ENCODE results near the gene TEX101. TPM values are rescaled to one million over a fixed set of nuclear protein-coding genes. Genes with fewer than 3 reads are reported as not detected.

TEX101 gene
- total RNA-seq: not detected in 2 replicates

DNA sequence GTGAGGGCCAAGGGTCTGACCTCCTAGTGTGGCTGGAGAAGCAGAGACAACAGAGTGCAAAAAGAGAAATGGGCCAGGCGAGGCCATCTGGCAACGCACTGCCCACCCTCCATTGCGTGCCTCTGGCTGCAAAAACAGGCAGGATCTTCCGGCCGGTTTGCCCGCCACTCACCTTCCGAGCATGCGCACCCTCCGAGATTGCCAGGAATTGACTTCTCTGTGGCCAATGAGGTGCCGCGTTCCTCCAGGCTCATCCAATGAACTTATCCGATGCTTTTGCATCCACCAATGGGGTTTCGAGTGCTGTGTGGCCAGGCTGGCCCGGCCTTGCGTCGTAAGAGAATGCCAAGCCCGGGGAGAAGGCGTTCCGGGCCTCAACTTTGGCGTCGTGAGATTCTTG, at the start of gene TEX101:
TSS of gene TEX101 (plus strand) at position 337 of the 400 bp plus-strand sequence. CDS start 1,030 bp downstream, outside the sequence.

DNA sequence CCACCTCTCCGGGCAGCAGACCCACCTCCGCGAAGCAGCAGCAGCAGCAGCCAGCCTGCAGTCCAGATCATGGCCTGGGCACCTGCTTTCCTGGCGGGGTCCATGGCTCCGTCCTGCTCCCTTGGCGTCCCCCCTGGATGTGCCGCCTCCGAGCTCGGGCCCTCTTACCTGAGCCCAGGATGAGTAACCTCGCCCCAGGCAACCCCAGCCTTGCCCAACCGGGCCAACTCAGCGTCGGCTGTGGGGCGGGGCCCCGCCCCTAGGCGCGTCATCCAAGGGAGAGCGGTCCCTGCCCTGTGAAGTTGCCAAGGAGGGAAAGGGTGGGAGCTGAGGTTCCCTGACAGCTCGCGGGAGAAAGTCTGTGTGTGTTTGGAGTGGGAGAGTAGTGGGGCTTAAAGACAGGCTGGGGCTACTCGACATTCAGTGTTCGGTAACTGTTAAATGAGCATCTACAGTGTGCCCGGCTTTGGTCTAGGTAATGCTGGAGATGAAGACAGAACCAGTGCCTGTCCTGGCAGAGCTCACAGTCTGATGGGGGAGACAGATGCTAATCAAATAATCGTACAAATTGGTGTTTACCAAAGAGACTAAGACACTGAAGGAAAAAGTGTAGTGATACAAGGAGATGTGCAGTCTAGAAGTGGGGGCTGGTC, 50.9 kb downstream of the TEX101 start, which contains the start of gene LYPD3:
TSS of gene LYPD3 (minus strand) at position 141 of the 653 bp plus-strand sequence. CDS start at position 104, 37 bp downstream.

Other genes with a start within 250 kb of the TEX101 start
- gene PSG5, start 228.4 kb upstream of the TEX101 start, total RNA-seq: 3.2 and 5.0 TPM in 2 replicates
- 9.7 and 16.0 TPM in 2 replicates for gene PSG4, start 209.3 kb upstream of the TEX101 start, total RNA-seq
- 0.11 and 0.12 TPM in 2 replicates for gene PSG9, start 145.4 kb upstream of the TEX101 start, total RNA-seq
- gene CD177, start 61.2 kb upstream of the TEX101 start, total RNA-seq: 0.25 and 0.55 TPM in 2 replicates
- gene LYPD3, start 50.7 kb downstream of the TEX101 start, total RNA-seq: 0.11 and 0.12 TPM in 2 replicates
- 6.4 and 11.6 TPM in 2 replicates for gene PHLDB3, start 89.9 kb downstream of the TEX101 start, total RNA-seq
- 73.0 and 89.6 TPM in 2 replicates for gene ETHE1, start 112.3 kb downstream of the TEX101 start, total RNA-seq
- 0.11 and 0.37 TPM in 2 replicates for gene ZNF575, start 118.3 kb downstream of the TEX101 start, total RNA-seq
- gene XRCC1, start 160.6 kb downstream of the TEX101 start, total RNA-seq: 14.4 and 20.0 TPM in 2 replicates
- gene PINLYP, start 160.9 kb downstream of the TEX101 start, total RNA-seq: 2.9 and 3.4 TPM in 2 replicates
- gene IRGQ, start 181.2 kb downstream of the TEX101 start, total RNA-seq: 12.7 and 15.7 TPM in 2 replicates
- gene ZNF576, start 181.7 kb downstream of the TEX101 start, total RNA-seq: 13.0 and 15.5 TPM in 2 replicates
- not detected in 2 replicates for gene SRRM5, start 197.2 kb downstream of the TEX101 start, total RNA-seq
- 25.7 and 30.0 TPM in 2 replicates for gene ZNF428, start 204.7 kb downstream of the TEX101 start, total RNA-seq
- 1.2 and 3.7 TPM in 2 replicates for gene CADM4, start 225.0 kb downstream of the TEX101 start, total RNA-seq